Neural crest cell (in vitro differentiated cells): ENCODE measurements around the gene AIDA. TPM values are rescaled to one million over a fixed set of nuclear protein-coding genes. Genes with fewer than 3 reads are reported as not detected.

Experiments used
- DNase-seq: peaks from one replicate; pipeline ENCODE4 v3.0.0; 2021; ENCODE audit warnings: low read depth, mixed read lengths, low spot score
- H3K27ac Mint-ChIP-seq: one replicate; pipeline ENCODE4 v1.8.0; 2021; ENCODE audit warnings: mild to moderate bottlenecking, mixed read lengths; ENCODE audit not compliant: unreplicated experiment
- H3K27me3 Mint-ChIP-seq: 2 replicates; pipeline ENCODE4 v1.8.0; 2021; ENCODE audit warnings: low read depth, mild to moderate bottlenecking, mixed read lengths
- H3K36me3 Mint-ChIP-seq: 2 replicates; pipeline ENCODE4 v1.8.0; 2021; ENCODE audit warnings: low read depth, mild to moderate bottlenecking, mixed read lengths
- H3K4me1 Mint-ChIP-seq: 2 replicates; pipeline ENCODE4 v1.8.0; 2021; ENCODE audit warnings: mixed read lengths
- H3K4me3 Mint-ChIP-seq: one replicate; pipeline ENCODE4 v1.8.0; 2021; ENCODE audit warnings: mild to moderate bottlenecking, mixed read lengths
- H3K9me3 Mint-ChIP-seq: 2 replicates; pipeline ENCODE4 v1.8.0; 2021; ENCODE audit warnings: mixed read lengths
- CTCF ChIP-seq: fragments of 200-600 bp; sonication (generic); conservative IDR thresholded peaks from 2 replicates; pipeline ENCODE4 v1.5.0; 2021; ENCODE audit warnings: antibody characterized with exemption, mild to moderate bottlenecking
- total RNA-seq: library from RNA; stranded (reverse); gene quantifications from 2 replicates; pipeline ENCODE4 v1.2.1, GENCODE V29; 2021

The AIDA gene
- total RNA-seq, 1 donor from 2014 or later = 71.6 TPM

GRCh38 chr1:222642468-222642867 lies 69.8 kb downstream of the AIDA start:
- Mint-ChIP-seq H3K27me3 (no peaks in the 10 kb centered on the region), H3K27ac (no peak overlapping the region), H3K4me1 (peaks cover 18% of the 10 kb centered on the region), H3K9me3 (no peaks in the 10 kb centered on the region), H3K4me3 (peak overlapping the region; percentile 74), H3K36me3 (peaks cover 9% of the 10 kb centered on the region)
- TF ChIP-seq CTCF = no peak
- no peak for DNase-seq

GRCh38 chr1:222641269-222641948 lies 70.9 kb downstream of the AIDA start:
- H3K4me1 Mint-ChIP-seq = peaks cover 18% of the 10 kb centered on the region
- H3K27me3 Mint-ChIP-seq = no peaks in the 10 kb centered on the region
- H3K4me3 Mint-ChIP-seq = peak overlapping the region; percentile 64
- no peak for TF ChIP-seq CTCF
- no peak overlapping the region for H3K27ac Mint-ChIP-seq
- H3K9me3 Mint-ChIP-seq = no peaks in the 10 kb centered on the region
- peaks cover 9% of the 10 kb centered on the region for H3K36me3 Mint-ChIP-seq
- no peak for DNase-seq

- H3K27ac Mint-ChIP-seq = no peak overlapping the region
- peaks cover 15% of the 10 kb centered on the region for H3K36me3 Mint-ChIP-seq
- H3K4me3 Mint-ChIP-seq = no peak overlapping the region
- DNase-seq = peak; percentile 76
- no peaks in the 10 kb centered on the region for H3K4me1 Mint-ChIP-seq
- peak; percentile 92 for TF ChIP-seq CTCF
- H3K27me3 Mint-ChIP-seq = no peaks in the 10 kb centered on the region
- no peaks in the 10 kb centered on the region for H3K9me3 Mint-ChIP-seq
Measured at GRCh38 chr1:222634180-222635013, 77.9 kb downstream of the AIDA start.

- H3K27me3 Mint-ChIP-seq = no peaks in the 10 kb centered on the region
- no peaks in the 10 kb centered on the region for H3K4me1 Mint-ChIP-seq
- peaks cover 8% of the 10 kb centered on the region for H3K36me3 Mint-ChIP-seq
- DNase-seq = no peak
- H3K27ac Mint-ChIP-seq = no peak overlapping the region
- H3K9me3 Mint-ChIP-seq = no peaks in the 10 kb centered on the region
- H3K4me3 Mint-ChIP-seq = no peak overlapping the region
- no peak for TF ChIP-seq CTCF
Measured at GRCh38 chr1:222632749-222633148, 79.5 kb downstream of the AIDA start.

GRCh38 chr1:222631611-222632208 lies 80.6 kb downstream of the AIDA start:
- DNase-seq = no peak
- H3K36me3 Mint-ChIP-seq = peaks cover 8% of the 10 kb centered on the region
- no peaks in the 10 kb centered on the region for H3K27me3 Mint-ChIP-seq
- H3K4me3 Mint-ChIP-seq = no peak overlapping the region
- H3K9me3 Mint-ChIP-seq = no peaks in the 10 kb centered on the region
- no peak overlapping the region for H3K27ac Mint-ChIP-seq
- no peaks in the 10 kb centered on the region for H3K4me1 Mint-ChIP-seq
- no peak for TF ChIP-seq CTCF
